Endodermal cell (in vitro differentiated cells): Measurements from ENCODE around the gene ARGLU1. TPM values are rescaled to one million over a fixed set of nuclear protein-coding genes. Genes with fewer than 3 reads are reported as not detected.

Experiments used
- DNase-seq: peaks from one replicate; pipeline ENCODE4 v3.0.0-alpha.2; 2017
- H3K27ac ChIP-seq: 2 replicates; pipeline ENCODE4 v1.5.1; 2013; ENCODE audit warnings: mild to moderate bottlenecking, low read depth, low read length, moderate library complexity
- H3K27me3 ChIP-seq: 2 replicates; pipeline ENCODE4 v1.6.1; 2013; ENCODE audit warnings: mild to moderate bottlenecking, low read length, moderate library complexity; ENCODE audit not compliant: insufficient read depth, control insufficient read depth, poor library complexity, severe bottlenecking
- H3K36me3 ChIP-seq: 2 replicates; pipeline ENCODE4 v1.7.0; 2013; ENCODE audit warnings: mild to moderate bottlenecking, low read length, moderate library complexity; ENCODE audit not compliant: control insufficient read depth, insufficient read depth
- H3K4me1 ChIP-seq: one replicate; pipeline ENCODE4 v1.7.0; 2013; ENCODE audit warnings: low read length; ENCODE audit not compliant: control insufficient read depth, insufficient read depth
- H3K4me3 ChIP-seq: 2 replicates; pipeline ENCODE4 v1.5.1; 2013; ENCODE audit warnings: mild to moderate bottlenecking, low read length, moderate library complexity
- H3K9ac ChIP-seq: 2 replicates; pipeline ENCODE4 v1.6.1; 2013; ENCODE audit warnings: mild to moderate bottlenecking, low read length, moderate library complexity; ENCODE audit not compliant: poor library complexity, severe bottlenecking; ENCODE audit errors: extremely low read depth
- H3K9me3 ChIP-seq: 2 replicates; pipeline ENCODE4 v1.6.1; 2013; ENCODE audit warnings: mild to moderate bottlenecking, low read length, moderate library complexity; ENCODE audit not compliant: control insufficient read depth
- H3K27ac Mint-ChIP-seq: 2 replicates; pipeline ENCODE4 v1.8.0; 2020; ENCODE audit warnings: mixed read lengths
- H3K27me3 Mint-ChIP-seq: 2 replicates; pipeline ENCODE4 v1.8.0; 2021; ENCODE audit warnings: mild to moderate bottlenecking, mixed read lengths; ENCODE audit not compliant: insufficient read depth
- H3K36me3 Mint-ChIP-seq: 2 replicates; pipeline ENCODE4 v1.8.0; 2020; ENCODE audit warnings: low read depth, mixed read lengths
- H3K4me1 Mint-ChIP-seq: 2 replicates; pipeline ENCODE4 v1.8.0; 2020; ENCODE audit warnings: mixed read lengths
- H3K4me3 Mint-ChIP-seq: 2 replicates; pipeline ENCODE4 v1.8.0; 2020; ENCODE audit warnings: mild to moderate bottlenecking, moderate library complexity, mixed read lengths
- H3K9me3 Mint-ChIP-seq: 2 replicates; pipeline ENCODE4 v1.8.0; 2020; ENCODE audit warnings: mild to moderate bottlenecking, mixed read lengths
- WGBS, 2 experiments: methylation state at CpG; one replicate each; pipeline versions ENCODE4 v1.1.5 to v1.1.7; 2013; ENCODE audit warnings: missing lambda C conversion rate in 2 of 2, mixed read lengths in 1 of 2; ENCODE audit not compliant: insufficient coverage in 1 of 2, insufficient read length in 1 of 2; 5-methylcytosine and 5-hydroxymethylcytosine counted together
- total RNA-seq, 2 donors: library from RNA; stranded (reverse); fragmentation: NEBNext Ultra II Directional in 1 of 2; extraction: Animal tissue kit (Norgen Biotek cat#: 25700) in 1 of 2; gene quantifications; 2 replicates in 1 of 2; 3 replicates in 1 of 2; pipeline ENCODE4 v1.2.1, GENCODE V29; 2021
- TF ChIP-seq, protein P1 (sequence below): fragments of 200-600 bp; sonication (generic); conservative IDR thresholded peaks from 2 replicates; pipeline ENCODE4 v1.5.0; 2021; ENCODE audit warnings: antibody characterized with exemption, mild to moderate bottlenecking

ARGLU1 gene
- total RNA-seq, 2 donors from 2014 or later = 80.6 to 101 TPM

DNA sequence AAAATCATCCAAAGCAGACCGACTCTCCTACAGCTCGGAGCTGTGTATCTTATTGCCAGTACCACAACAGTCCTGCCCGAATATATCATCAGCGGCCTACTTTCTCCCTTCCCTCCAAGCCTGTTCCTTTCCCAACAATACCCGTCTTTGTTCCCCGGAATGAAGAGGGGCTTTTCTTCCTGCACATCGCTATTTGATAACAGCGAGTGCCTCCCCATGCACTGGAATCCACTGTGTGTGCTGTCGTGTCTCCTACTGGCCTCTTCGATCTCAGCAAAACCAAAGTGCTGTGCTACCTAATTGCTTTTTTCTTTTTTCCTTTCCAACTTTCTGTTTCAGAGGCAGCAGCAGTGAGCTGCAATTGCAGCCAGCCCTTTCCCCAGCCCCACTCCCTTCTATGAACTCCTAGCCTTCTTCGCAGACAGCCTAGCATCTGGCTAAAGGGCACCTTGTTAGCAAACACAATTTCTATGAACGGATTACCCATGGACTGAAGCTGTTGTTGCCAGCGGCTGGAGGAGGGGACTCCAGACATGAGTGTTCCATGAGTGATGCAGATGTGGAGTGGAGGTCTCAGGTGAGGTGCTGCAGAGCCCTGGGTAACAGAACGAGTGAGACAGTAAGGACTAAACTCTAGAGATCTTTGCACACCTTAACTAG is 75.9 kb downstream of the ARGLU1 start:
- WGBS, 2 experiments = 93 to 97% methylated on average over 12 to 14 of the region's 14 CpGs
- no peaks in the 10 kb centered on the region for H3K27me3 ChIP-seq
- DNase-seq = no peak
- H3K4me3 Mint-ChIP-seq = no peak overlapping the region
- H3K4me1 ChIP-seq = peaks cover 6% of the 10 kb centered on the region
- H3K9me3 ChIP-seq = no peaks in the 10 kb centered on the region
- H3K36me3 Mint-ChIP-seq = peaks cover 7% of the 10 kb centered on the region
- no peak overlapping the region for H3K27ac Mint-ChIP-seq
- H3K4me3 ChIP-seq = no peak overlapping the region
- H3K36me3 ChIP-seq = peaks cover 15% of the 10 kb centered on the region
- no peak overlapping the region for H3K9ac ChIP-seq
- peaks cover 4% of the 10 kb centered on the region for H3K27me3 Mint-ChIP-seq
- H3K9me3 Mint-ChIP-seq = no peaks in the 10 kb centered on the region
- H3K4me1 Mint-ChIP-seq = peaks cover 49% of the 10 kb centered on the region
- peak overlapping the region; percentile 14 for H3K27ac ChIP-seq
- TF ChIP-seq, protein P1, sequence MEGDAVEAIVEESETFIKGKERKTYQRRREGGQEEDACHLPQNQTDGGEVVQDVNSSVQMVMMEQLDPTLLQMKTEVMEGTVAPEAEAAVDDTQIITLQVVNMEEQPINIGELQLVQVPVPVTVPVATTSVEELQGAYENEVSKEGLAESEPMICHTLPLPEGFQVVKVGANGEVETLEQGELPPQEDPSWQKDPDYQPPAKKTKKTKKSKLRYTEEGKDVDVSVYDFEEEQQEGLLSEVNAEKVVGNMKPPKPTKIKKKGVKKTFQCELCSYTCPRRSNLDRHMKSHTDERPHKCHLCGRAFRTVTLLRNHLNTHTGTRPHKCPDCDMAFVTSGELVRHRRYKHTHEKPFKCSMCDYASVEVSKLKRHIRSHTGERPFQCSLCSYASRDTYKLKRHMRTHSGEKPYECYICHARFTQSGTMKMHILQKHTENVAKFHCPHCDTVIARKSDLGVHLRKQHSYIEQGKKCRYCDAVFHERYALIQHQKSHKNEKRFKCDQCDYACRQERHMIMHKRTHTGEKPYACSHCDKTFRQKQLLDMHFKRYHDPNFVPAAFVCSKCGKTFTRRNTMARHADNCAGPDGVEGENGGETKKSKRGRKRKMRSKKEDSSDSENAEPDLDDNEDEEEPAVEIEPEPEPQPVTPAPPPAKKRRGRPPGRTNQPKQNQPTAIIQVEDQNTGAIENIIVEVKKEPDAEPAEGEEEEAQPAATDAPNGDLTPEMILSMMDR = no peak

Other genes with a start within 250 kb of the ARGLU1 start
- gene EFNB2, start 32.5 kb downstream of the ARGLU1 start, total RNA-seq = 1 to 10 TPM in 1 of 2 donors, under 1 TPM in 1; 0.84 to 3.1 TPM